ENCODE measurements around the gene DLGAP4. TPM values are rescaled to one million over a fixed set of nuclear protein-coding genes. Genes with fewer than 3 reads are reported as not detected.
"Not testable (repeated sequence)": the region's sequence is repeated elsewhere in the genome, so short reads cannot be mapped to it uniquely, and the experiment has no call there.

Gene DLGAP4
- total RNA-seq, 2 donors from 2014 or later = 45.8 to 64.3 TPM

GRCh38 chr20:36548006-36548315, 241.8 kb downstream of the DLGAP4 start:
- no peak for ATAC-seq
- intact Hi-C loops (cut with DNase I) = no loop called here
- no peak for DNase-seq

GRCh38 chr20:36548704-36549627, 242.8 kb downstream of the DLGAP4 start:
- ATAC-seq = no peak
- intact Hi-C loops (cut with DNase I) = no loop called here

GRCh38 chr20:36549628-36549941, 243.4 kb downstream of the DLGAP4 start:
- intact Hi-C loops (cut with DNase I) = no loop called here
- peak in 1 of 2 donors; percentile 8 for ATAC-seq
- no peak for DNase-seq

More at GRCh38 chr20:36548704-36549627, 242.8 kb downstream of the DLGAP4 start:
- no peak for DNase-seq

- no peak for DNase-seq
- peak; percentile 18 to 35 for ATAC-seq
- intact Hi-C loops (cut with DNase I) = loop anchor here in 1 of 2 donors (10.0 kb wide), 1 partner anchor 225 kb away; the partner anchor contains the start of gene DSN1
These were observed 244.0 kb downstream of the DLGAP4 start for GRCh38 chr20:36549942-36550789.

- DNase-seq (no peak), ATAC-seq (peak; percentile 45 to 50)
- intact Hi-C loops (cut with DNase I) = loop anchor here in 1 of 2 donors (10.0 kb wide), 1 partner anchor 224 kb away; the partner anchor contains the start of gene DSN1
These were observed 244.7 kb downstream of the DLGAP4 start for GRCh38 chr20:36550790-36551299.

- DNase-seq = no peak
- intact Hi-C loops (cut with DNase I) = loop anchor here (5.0 to 10.0 kb wide), 2 partner anchors 37 to 220 kb away; partner anchors contain the start of gene DSN1 (in 1 of the 2)
- ATAC-seq = no peak
These were observed 249.1 kb downstream of the DLGAP4 start for GRCh38 chr20:36555248-36555647.

- ATAC-seq (no peak), DNase-seq (no peak)
- intact Hi-C loops (cut with DNase I) = no loop called here
These were observed 256.6 kb downstream of the DLGAP4 start for GRCh38 chr20:36562724-36563123.

- ATAC-seq (no peak), DNase-seq (no peak)
- intact Hi-C loops (cut with DNase I) = no loop called here
These were observed 257.2 kb downstream of the DLGAP4 start for GRCh38 chr20:36563374-36563773.

- ATAC-seq; intact Hi-C loops (cut with DNase I); DNase-seq: not testable (repeated sequence)
These were observed 258.1 kb downstream of the DLGAP4 start for GRCh38 chr20:36564078-36564725.

- intact Hi-C loops (cut with DNase I); ATAC-seq; DNase-seq: not testable (repeated sequence)
These were observed 258.6 kb downstream of the DLGAP4 start for GRCh38 chr20:36564726-36565121.

- no peak for ATAC-seq
- intact Hi-C loops (cut with DNase I) = no loop called here
These were observed 259.4 kb downstream of the DLGAP4 start for GRCh38 chr20:36565520-36565919.

GRCh38 chr20:36569847-36570429, 263.8 kb downstream of the DLGAP4 start:
- ATAC-seq (peak in 1 of 2 donors; percentile 10), DNase-seq (no peak)
- intact Hi-C loops (cut with DNase I) = no loop called here

More at GRCh38 chr20:36565520-36565919, 259.4 kb downstream of the DLGAP4 start:
- DNase-seq = no peak

GRCh38 chr20:36571564-36572504, 265.7 kb downstream of the DLGAP4 start:
- ATAC-seq (no peak), DNase-seq (no peak)
- intact Hi-C loops (cut with DNase I) = no loop called here

- intact Hi-C loops (cut with DNase I) = no loop called here
- peak in 1 of 2 donors; percentile 9 for ATAC-seq
- DNase-seq = no peak
These were observed 266.6 kb downstream of the DLGAP4 start for GRCh38 chr20:36572701-36573102.

GRCh38 chr20:36573103-36573797, 267.1 kb downstream of the DLGAP4 start, which contains the start of gene TGIF2:
TSS of gene TGIF2 (plus strand) at chr20:36573597. CDS start at chr20:36578775, 5,178 bp downstream.
- peak; percentile 87 for DNase-seq
- intact Hi-C loops (cut with DNase I) = no loop called here
- peak; percentile 88 to 92 for ATAC-seq

GRCh38 chr20:36573798-36574365, 267.7 kb downstream of the DLGAP4 start:
- DNase-seq = peak; percentile 41
- intact Hi-C loops (cut with DNase I) = no loop called here
- ATAC-seq = peak; percentile 6 to 20
